Calu3 (cell line): ENCODE data around the gene ETDA. TPM values are rescaled to one million over a fixed set of nuclear protein-coding genes. Genes with fewer than 3 reads are reported as not detected.
"Not testable (repeated sequence)": the region's sequence is repeated elsewhere in the genome, so short reads cannot be mapped to it uniquely, and the experiment has no call there.

Source experiments
- BruUV-seq: library from RNA; stranded (reverse); fragments of 400-500 nt; replicated peaks from 2 replicates; lab custom pipeline; 2021; lab: Mats Ljungman, UMichigan
- CTCF ChIA-PET: fragments of 300-600 bp; sonication (Branson Sonifier 250); formaldehyde crosslinking; loops from one replicate; lab custom pipeline; 2022; ENCODE audit warnings: antibody characterized with exemption; lab: Charles Lee
- DNase-seq: peaks from one replicate; pipeline ENCODE4 v3.0.0; 2022
- H3K27ac Mint-ChIP-seq: one replicate; pipeline ENCODE4 v1.8.0; 2022; ENCODE audit warnings: mixed read lengths; ENCODE audit not compliant: unreplicated experiment
- H3K27me3 Mint-ChIP-seq: one replicate; pipeline ENCODE4 v1.8.0; 2022; ENCODE audit warnings: mixed read lengths; ENCODE audit not compliant: unreplicated experiment
- H3K36me3 Mint-ChIP-seq: one replicate; pipeline ENCODE4 v1.8.0; 2022; ENCODE audit warnings: mild to moderate bottlenecking, moderate library complexity, mixed read lengths; ENCODE audit not compliant: insufficient read depth, unreplicated experiment
- H3K4me1 Mint-ChIP-seq: one replicate; pipeline ENCODE4 v1.8.0; 2022; ENCODE audit warnings: mild to moderate bottlenecking, low read depth, mixed read lengths; ENCODE audit not compliant: unreplicated experiment
- H3K4me3 Mint-ChIP-seq: one replicate; pipeline ENCODE4 v1.8.0; 2022; ENCODE audit warnings: mild to moderate bottlenecking, low read depth, moderate library complexity, mixed read lengths; ENCODE audit not compliant: unreplicated experiment
- H3K9me3 Mint-ChIP-seq: one replicate; pipeline ENCODE4 v1.8.0; 2022; ENCODE audit warnings: low read depth, mixed read lengths; ENCODE audit not compliant: unreplicated experiment
- intact Hi-C: fragments of 100-400 bp; cut with micrococcal nuclease; formaldehyde crosslinking; loops from one replicate; pipeline ENCODE4 v1.10.0; 2022; ENCODE audit not compliant: unreplicated experiment
- total RNA-seq: library from RNA; stranded (reverse); gene quantifications from 2 replicates; pipeline ENCODE4 v1.2.3, GENCODE V29; 2022
- TF ChIP-seq, protein P1 (sequence below): fragments of 200-600 bp; IDR thresholded peaks from one replicate; pipeline ENCODE4 v1.8.0; 2022; ENCODE audit warnings: antibody characterized with exemption; ENCODE audit not compliant: unreplicated experiment

The ETDA gene
- total RNA-seq, 1 experiment from 2014 or later = not detected

DNA sequence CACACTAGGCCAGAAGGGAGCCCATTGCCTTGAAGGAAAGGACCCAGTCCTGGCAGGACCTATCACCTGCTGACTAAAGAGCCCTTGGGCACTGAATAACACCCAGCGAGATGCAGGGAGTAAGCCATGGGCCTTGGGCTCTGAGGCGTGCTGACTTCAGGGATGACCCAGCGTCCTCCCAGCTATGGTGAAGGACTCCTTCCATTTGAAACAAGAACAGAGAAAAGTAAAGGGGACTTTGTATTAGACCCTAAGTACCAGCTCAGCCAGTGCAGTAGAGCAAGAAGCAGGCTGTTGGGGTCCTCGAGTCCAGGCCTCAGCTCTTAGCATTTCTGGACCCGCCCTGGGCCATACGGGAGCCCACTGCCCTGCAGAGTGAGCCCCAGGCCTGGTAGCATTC, 5.1 kb downstream of the ETDA start:
- H3K4me1 Mint-ChIP-seq = no peaks in the 10 kb centered on the region
- BruUV-seq = no TSS peak
- no peak for DNase-seq
- no peaks in the 10 kb centered on the region for H3K36me3 Mint-ChIP-seq
- TF ChIP-seq, protein P1, sequence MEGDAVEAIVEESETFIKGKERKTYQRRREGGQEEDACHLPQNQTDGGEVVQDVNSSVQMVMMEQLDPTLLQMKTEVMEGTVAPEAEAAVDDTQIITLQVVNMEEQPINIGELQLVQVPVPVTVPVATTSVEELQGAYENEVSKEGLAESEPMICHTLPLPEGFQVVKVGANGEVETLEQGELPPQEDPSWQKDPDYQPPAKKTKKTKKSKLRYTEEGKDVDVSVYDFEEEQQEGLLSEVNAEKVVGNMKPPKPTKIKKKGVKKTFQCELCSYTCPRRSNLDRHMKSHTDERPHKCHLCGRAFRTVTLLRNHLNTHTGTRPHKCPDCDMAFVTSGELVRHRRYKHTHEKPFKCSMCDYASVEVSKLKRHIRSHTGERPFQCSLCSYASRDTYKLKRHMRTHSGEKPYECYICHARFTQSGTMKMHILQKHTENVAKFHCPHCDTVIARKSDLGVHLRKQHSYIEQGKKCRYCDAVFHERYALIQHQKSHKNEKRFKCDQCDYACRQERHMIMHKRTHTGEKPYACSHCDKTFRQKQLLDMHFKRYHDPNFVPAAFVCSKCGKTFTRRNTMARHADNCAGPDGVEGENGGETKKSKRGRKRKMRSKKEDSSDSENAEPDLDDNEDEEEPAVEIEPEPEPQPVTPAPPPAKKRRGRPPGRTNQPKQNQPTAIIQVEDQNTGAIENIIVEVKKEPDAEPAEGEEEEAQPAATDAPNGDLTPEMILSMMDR = no peak
- no peaks in the 10 kb centered on the region for H3K27me3 Mint-ChIP-seq
- CTCF ChIA-PET = no interaction called here
- intact Hi-C loops = no loop called here
- no peak overlapping the region for H3K27ac Mint-ChIP-seq
- H3K4me3 Mint-ChIP-seq = no peak overlapping the region
- H3K9me3 Mint-ChIP-seq = peaks cover 5% of the 10 kb centered on the region

DNA sequence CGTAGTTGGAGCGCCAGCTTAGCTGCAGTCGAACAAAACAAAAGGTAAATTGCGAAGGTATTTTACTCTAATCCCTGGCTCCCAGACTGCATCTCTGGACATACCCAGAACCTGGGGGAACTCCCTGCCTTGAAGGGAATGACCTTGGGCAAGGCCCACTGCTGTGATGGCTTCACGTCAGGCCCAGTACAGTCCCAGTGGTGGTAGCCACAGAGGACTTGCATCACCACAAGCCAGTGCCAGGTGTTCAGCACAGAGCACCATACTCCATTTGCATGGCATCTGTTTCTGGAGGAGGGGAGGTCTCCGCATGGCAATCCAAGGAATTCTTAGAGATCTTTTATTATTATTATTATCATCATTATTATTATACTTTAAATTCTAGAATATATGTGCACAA, 5.6 kb downstream of the ETDA start:
- intact Hi-C loops = no loop called here
- TF ChIP-seq, protein P1 = no peak
- no peaks in the 10 kb centered on the region for H3K27me3 Mint-ChIP-seq
- no peak overlapping the region for H3K4me3 Mint-ChIP-seq
- no TSS peak for BruUV-seq
- H3K4me1 Mint-ChIP-seq = no peaks in the 10 kb centered on the region
- H3K27ac Mint-ChIP-seq = no peak overlapping the region
- no peak for DNase-seq
- peaks cover 7% of the 10 kb centered on the region for H3K9me3 Mint-ChIP-seq
- CTCF ChIA-PET = no interaction called here
- H3K36me3 Mint-ChIP-seq = no peaks in the 10 kb centered on the region

DNA sequence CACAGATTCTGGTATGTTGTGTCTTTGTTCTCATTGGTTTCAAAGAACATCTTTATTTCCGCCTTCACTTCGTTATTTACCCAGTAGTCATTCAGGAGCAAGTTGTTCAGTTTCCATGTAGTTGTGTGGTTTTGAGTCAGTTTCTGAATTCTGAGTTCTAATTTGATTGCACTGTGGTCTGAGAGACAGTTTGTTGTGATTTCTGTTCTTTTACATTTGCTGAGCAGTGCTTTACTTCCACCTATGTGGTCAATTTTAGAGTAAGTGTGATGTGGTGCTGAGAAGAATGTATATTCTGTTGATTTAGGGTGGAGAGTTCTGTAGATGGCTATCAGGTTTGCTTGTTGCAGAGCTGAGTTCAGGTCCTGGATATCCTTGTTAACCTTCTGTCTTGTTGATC, 9.1 kb downstream of the ETDA start:
- peaks cover 12% of the 10 kb centered on the region for H3K9me3 Mint-ChIP-seq
- H3K36me3 Mint-ChIP-seq, BruUV-seq, H3K4me1 Mint-ChIP-seq, intact Hi-C loops, CTCF ChIA-PET, H3K4me3 Mint-ChIP-seq, DNase-seq, H3K27ac Mint-ChIP-seq, H3K27me3 Mint-ChIP-seq: not testable (repeated sequence)

DNA sequence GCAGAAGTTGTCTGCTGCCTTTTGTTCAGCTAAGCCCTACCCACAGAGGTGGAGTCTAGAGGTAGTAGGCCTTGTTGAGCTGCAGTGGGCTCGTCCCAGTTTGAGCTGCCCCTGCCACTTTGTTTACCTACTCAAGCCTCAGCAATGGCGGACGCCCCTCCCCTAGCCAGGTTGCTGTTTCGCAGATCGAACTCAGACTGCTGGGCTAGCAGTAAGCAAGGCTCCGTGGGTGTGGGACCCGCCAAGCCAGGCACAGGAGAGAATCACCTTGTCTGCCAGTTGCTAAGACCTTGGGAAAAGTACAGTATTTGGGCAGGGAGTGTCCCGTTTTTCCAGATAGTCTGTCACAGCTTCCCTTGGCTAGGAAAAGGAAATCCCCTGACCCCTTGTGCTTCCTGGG, 11.5 kb downstream of the ETDA start:
- H3K27me3 Mint-ChIP-seq, H3K4me1 Mint-ChIP-seq, BruUV-seq, H3K27ac Mint-ChIP-seq, CTCF ChIA-PET, H3K4me3 Mint-ChIP-seq, H3K36me3 Mint-ChIP-seq, intact Hi-C loops, DNase-seq: not testable (repeated sequence)
- peaks cover 15% of the 10 kb centered on the region for H3K9me3 Mint-ChIP-seq

DNA sequence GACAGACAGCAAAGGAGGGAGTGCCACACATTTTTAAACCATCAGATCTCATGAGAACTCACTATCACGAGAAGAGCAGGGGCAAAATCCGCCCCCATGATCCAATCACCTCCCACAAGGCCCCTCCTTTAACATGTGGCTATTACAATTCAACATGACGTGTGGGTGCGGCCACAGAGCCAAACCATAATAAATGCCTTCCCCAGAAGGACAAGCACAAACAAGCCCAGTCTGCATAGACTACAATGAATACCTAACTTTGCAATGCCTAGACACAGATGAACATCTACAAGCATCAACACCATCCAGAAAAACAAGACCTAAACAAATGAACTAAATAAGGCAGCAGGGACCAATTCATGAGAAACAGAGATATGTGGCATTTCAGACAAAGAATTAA, 12.3 kb downstream of the ETDA start:
- CTCF ChIA-PET = no interaction called here
- intact Hi-C loops = no loop called here
- no TSS peak for BruUV-seq
- TF ChIP-seq, protein P1 = no peak
- H3K36me3 Mint-ChIP-seq = no peaks in the 10 kb centered on the region
- DNase-seq = no peak
- peaks cover 15% of the 10 kb centered on the region for H3K9me3 Mint-ChIP-seq
- H3K27ac Mint-ChIP-seq = no peak overlapping the region
- H3K27me3 Mint-ChIP-seq = no peaks in the 10 kb centered on the region
- no peak overlapping the region for H3K4me3 Mint-ChIP-seq
- H3K4me1 Mint-ChIP-seq = no peaks in the 10 kb centered on the region
